ENCODE data around the gene ATP2A3. TPM values are rescaled to one million over a fixed set of nuclear protein-coding genes. Genes with fewer than 3 reads are reported as not detected.

ATP2A3 gene
- total RNA-seq, 1 donor from 2014 or later = 147 TPM

- Mint-ChIP-seq H3K27ac (peak overlapping the region; percentile 60), H3K4me1 (ENCODE audit: low read depth) (peaks cover 33% of the 10 kb centered on the region), H3K36me3 (ENCODE audit: low read depth) (no peaks in the 10 kb centered on the region), H3K27me3 (ENCODE audit: low read depth) (peaks cover 6% of the 10 kb centered on the region), H3K4me3 (ENCODE audit: low read depth) (peak overlapping the region; percentile 74), H3K9me3 (no peaks in the 10 kb centered on the region)
- intact Hi-C loops (cut with micrococcal nuclease) = loop anchor here (2.0 kb wide), 1 partner anchor 45 kb away; the partner anchor contains the start of gene NCBP3
- DNase-seq (ENCODE audit: low spot score) = no peak
Observed at GRCh38 chr17:3891626-3892094, 72.6 kb downstream of the ATP2A3 start.

- Mint-ChIP-seq H3K9me3 (no peaks in the 10 kb centered on the region), H3K4me3 (ENCODE audit: low read depth) (peak overlapping the region; percentile 74), H3K4me1 (ENCODE audit: low read depth) (peaks cover 35% of the 10 kb centered on the region), H3K36me3 (ENCODE audit: low read depth) (no peaks in the 10 kb centered on the region), H3K27me3 (ENCODE audit: low read depth) (peaks cover 6% of the 10 kb centered on the region), H3K27ac (no peak overlapping the region)
- intact Hi-C loops (cut with micrococcal nuclease) = no loop called here
- DNase-seq (ENCODE audit: low spot score) = no peak
Observed at GRCh38 chr17:3890878-3891219, 73.4 kb downstream of the ATP2A3 start.

- intact Hi-C loops (cut with micrococcal nuclease) = no loop called here
- no peaks in the 10 kb centered on the region for H3K9me3 Mint-ChIP-seq
- H3K4me3 Mint-ChIP-seq (ENCODE audit: low read depth) = no peak overlapping the region
- peaks cover 35% of the 10 kb centered on the region for H3K4me1 Mint-ChIP-seq (ENCODE audit: low read depth)
- no peak overlapping the region for H3K27ac Mint-ChIP-seq
- no peak for DNase-seq (ENCODE audit: low spot score)
- H3K27me3 Mint-ChIP-seq (ENCODE audit: low read depth) = peaks cover 6% of the 10 kb centered on the region
- no peaks in the 10 kb centered on the region for H3K36me3 Mint-ChIP-seq (ENCODE audit: low read depth)
Observed at GRCh38 chr17:3890082-3890877, 74.0 kb downstream of the ATP2A3 start.

- Mint-ChIP-seq H3K27me3 (ENCODE audit: low read depth) (peaks cover 6% of the 10 kb centered on the region), H3K4me3 (ENCODE audit: low read depth) (no peak overlapping the region), H3K27ac (no peak overlapping the region), H3K4me1 (ENCODE audit: low read depth) (peaks cover 35% of the 10 kb centered on the region), H3K36me3 (ENCODE audit: low read depth) (no peaks in the 10 kb centered on the region), H3K9me3 (no peaks in the 10 kb centered on the region)
- intact Hi-C loops (cut with micrococcal nuclease) = no loop called here
- DNase-seq (ENCODE audit: low spot score) = no peak
Observed at GRCh38 chr17:3889325-3890012, 74.8 kb downstream of the ATP2A3 start.

- intact Hi-C loops (cut with micrococcal nuclease) = no loop called here
- no peak for DNase-seq (ENCODE audit: low spot score)
- H3K27ac Mint-ChIP-seq = no peak overlapping the region
- H3K27me3 Mint-ChIP-seq (ENCODE audit: low read depth) = peaks cover 6% of the 10 kb centered on the region
- no peaks in the 10 kb centered on the region for H3K9me3 Mint-ChIP-seq
- H3K4me3 Mint-ChIP-seq (ENCODE audit: low read depth) = no peak overlapping the region
- H3K4me1 Mint-ChIP-seq (ENCODE audit: low read depth) = peaks cover 28% of the 10 kb centered on the region
- no peaks in the 10 kb centered on the region for H3K36me3 Mint-ChIP-seq (ENCODE audit: low read depth)
Observed at GRCh38 chr17:3888343-3889171, 75.7 kb downstream of the ATP2A3 start.

GRCh38 chr17:3887804-3888203, 76.4 kb downstream of the ATP2A3 start:
- H3K27me3 Mint-ChIP-seq (ENCODE audit: low read depth) = peaks cover 6% of the 10 kb centered on the region
- no peaks in the 10 kb centered on the region for H3K9me3 Mint-ChIP-seq
- H3K4me3 Mint-ChIP-seq (ENCODE audit: low read depth) = no peak overlapping the region
- intact Hi-C loops (cut with micrococcal nuclease) = no loop called here
- no peak for DNase-seq (ENCODE audit: low spot score)
- H3K27ac Mint-ChIP-seq = no peak overlapping the region
- no peaks in the 10 kb centered on the region for H3K36me3 Mint-ChIP-seq (ENCODE audit: low read depth)
- H3K4me1 Mint-ChIP-seq (ENCODE audit: low read depth) = peaks cover 26% of the 10 kb centered on the region

GRCh38 chr17:3887394-3887793, 76.8 kb downstream of the ATP2A3 start:
- Mint-ChIP-seq H3K36me3 (ENCODE audit: low read depth) (no peaks in the 10 kb centered on the region), H3K9me3 (no peaks in the 10 kb centered on the region), H3K27ac (peak overlapping the region; percentile 64), H3K27me3 (ENCODE audit: low read depth) (peaks cover 6% of the 10 kb centered on the region), H3K4me1 (ENCODE audit: low read depth) (peaks cover 26% of the 10 kb centered on the region), H3K4me3 (ENCODE audit: low read depth) (peak overlapping the region; percentile 20)
- no peak for DNase-seq (ENCODE audit: low spot score)
- intact Hi-C loops (cut with micrococcal nuclease) = no loop called here

- peaks cover 6% of the 10 kb centered on the region for H3K27me3 Mint-ChIP-seq (ENCODE audit: low read depth)
- H3K4me1 Mint-ChIP-seq (ENCODE audit: low read depth) = peaks cover 22% of the 10 kb centered on the region
- H3K4me3 Mint-ChIP-seq (ENCODE audit: low read depth) = no peak overlapping the region
- H3K9me3 Mint-ChIP-seq = no peaks in the 10 kb centered on the region
- peak overlapping the region; percentile 64 for H3K27ac Mint-ChIP-seq
- intact Hi-C loops (cut with micrococcal nuclease) = no loop called here
- H3K36me3 Mint-ChIP-seq (ENCODE audit: low read depth) = no peaks in the 10 kb centered on the region
- DNase-seq (ENCODE audit: low spot score) = no peak
Observed at GRCh38 chr17:3886776-3887175, 77.5 kb downstream of the ATP2A3 start.

- H3K4me1 Mint-ChIP-seq (ENCODE audit: low read depth) = peaks cover 15% of the 10 kb centered on the region
- H3K36me3 Mint-ChIP-seq (ENCODE audit: low read depth) = no peaks in the 10 kb centered on the region
- no peak overlapping the region for H3K27ac Mint-ChIP-seq
- H3K27me3 Mint-ChIP-seq (ENCODE audit: low read depth) = no peaks in the 10 kb centered on the region
- H3K9me3 Mint-ChIP-seq = no peaks in the 10 kb centered on the region
- no peak overlapping the region for H3K4me3 Mint-ChIP-seq (ENCODE audit: low read depth)
- intact Hi-C loops (cut with micrococcal nuclease) = no loop called here
- no peak for DNase-seq (ENCODE audit: low spot score)
Observed at GRCh38 chr17:3885970-3886369, 78.3 kb downstream of the ATP2A3 start.

- DNase-seq (ENCODE audit: low spot score) = no peak
- Mint-ChIP-seq H3K4me3 (ENCODE audit: low read depth) (no peak overlapping the region), H3K36me3 (ENCODE audit: low read depth) (no peaks in the 10 kb centered on the region), H3K9me3 (no peaks in the 10 kb centered on the region), H3K27ac (no peak overlapping the region), H3K27me3 (ENCODE audit: low read depth) (no peaks in the 10 kb centered on the region), H3K4me1 (ENCODE audit: low read depth) (peaks cover 14% of the 10 kb centered on the region)
- intact Hi-C loops (cut with micrococcal nuclease) = no loop called here
Observed at GRCh38 chr17:3885271-3885670, 79.0 kb downstream of the ATP2A3 start.

- Mint-ChIP-seq H3K27ac (no peak overlapping the region), H3K4me3 (ENCODE audit: low read depth) (no peak overlapping the region), H3K27me3 (ENCODE audit: low read depth) (no peaks in the 10 kb centered on the region), H3K4me1 (ENCODE audit: low read depth) (peaks cover 12% of the 10 kb centered on the region), H3K9me3 (no peaks in the 10 kb centered on the region), H3K36me3 (ENCODE audit: low read depth) (no peaks in the 10 kb centered on the region)
- intact Hi-C loops (cut with micrococcal nuclease) = no loop called here
- no peak for DNase-seq (ENCODE audit: low spot score)
Observed at GRCh38 chr17:3884188-3884587, 80.0 kb downstream of the ATP2A3 start.

- no peak for DNase-seq (ENCODE audit: low spot score)
- Mint-ChIP-seq H3K27ac (no peak overlapping the region), H3K36me3 (ENCODE audit: low read depth) (no peaks in the 10 kb centered on the region), H3K9me3 (no peaks in the 10 kb centered on the region), H3K27me3 (ENCODE audit: low read depth) (no peaks in the 10 kb centered on the region), H3K4me1 (ENCODE audit: low read depth) (peaks cover 9% of the 10 kb centered on the region), H3K4me3 (ENCODE audit: low read depth) (no peak overlapping the region)
- intact Hi-C loops (cut with micrococcal nuclease) = no loop called here
Observed at GRCh38 chr17:3882276-3882675, 82.0 kb downstream of the ATP2A3 start.
